Colonic mucosa (tissue), 4 donors: Measurements from ENCODE around the gene SRPRB. TPM values are rescaled to one million over a fixed set of nuclear protein-coding genes. Genes with fewer than 3 reads are reported as not detected.

ENCODE experiments used
- DNase-seq: peaks from one replicate; pipeline ENCODE4 v3.0.0-alpha.2; 2020
- H3K27ac ChIP-seq: fragments of 200-600 bp; one replicate; pipeline ENCODE4 v1.8.0; 2021
- H3K27me3 ChIP-seq: fragments of 200-600 bp; one replicate; pipeline ENCODE4 v1.8.0; 2021
- H3K36me3 ChIP-seq: fragments of 200-600 bp; one replicate; pipeline ENCODE4 v1.8.0; 2021
- H3K4me1 ChIP-seq: fragments of 200-600 bp; one replicate; pipeline ENCODE4 v1.8.0; 2021; ENCODE audit warnings: mild to moderate bottlenecking
- H3K4me3 ChIP-seq: fragments of 200-600 bp; one replicate; pipeline ENCODE4 v1.8.0; 2021
- H3K9ac ChIP-seq, 2 donors: one replicate each; pipeline ENCODE4 v1.7.0; 2013; ENCODE audit warnings: control low read depth in 2 of 2, low read depth in 2 of 2, low read length in 2 of 2
- H3K9me3 ChIP-seq: fragments of 200-600 bp; one replicate; pipeline ENCODE4 v1.8.0; 2021
- intact Hi-C: fragments of 100-400 bp; cut with DNase I; formaldehyde crosslinking; loops from one replicate; pipeline ENCODE4 v1.14.1; 2022
- total RNA-seq, 2 donors: library from RNA; stranded (reverse); fragmentation: NEBNext Ultra II Directional in 1 of 2; extraction: Animal tissue kit (Norgen Biotek cat#: 25700) in 1 of 2; gene quantifications; one replicate each; pipeline ENCODE4 v1.2.1, GENCODE V29; 2021
- TF ChIP-seq, protein P1 (sequence below): fragments of 200-600 bp; IDR thresholded peaks from one replicate; pipeline ENCODE4 v1.8.0; 2022; ENCODE audit warnings: antibody characterized with exemption, mild to moderate bottlenecking
- donor health status: healthy.
- donor health status: DM: no; HTN: no; CAD: no.
- donor health status: DM: no; HTN: no; CAD: no.

Gene SRPRB
- total RNA-seq, 2 donors from 2014 or later, result 38.0 to 86.1 TPM

- H3K36me3 ChIP-seq, result no peaks in the 10 kb centered on the region
- TF ChIP-seq, protein P1, sequence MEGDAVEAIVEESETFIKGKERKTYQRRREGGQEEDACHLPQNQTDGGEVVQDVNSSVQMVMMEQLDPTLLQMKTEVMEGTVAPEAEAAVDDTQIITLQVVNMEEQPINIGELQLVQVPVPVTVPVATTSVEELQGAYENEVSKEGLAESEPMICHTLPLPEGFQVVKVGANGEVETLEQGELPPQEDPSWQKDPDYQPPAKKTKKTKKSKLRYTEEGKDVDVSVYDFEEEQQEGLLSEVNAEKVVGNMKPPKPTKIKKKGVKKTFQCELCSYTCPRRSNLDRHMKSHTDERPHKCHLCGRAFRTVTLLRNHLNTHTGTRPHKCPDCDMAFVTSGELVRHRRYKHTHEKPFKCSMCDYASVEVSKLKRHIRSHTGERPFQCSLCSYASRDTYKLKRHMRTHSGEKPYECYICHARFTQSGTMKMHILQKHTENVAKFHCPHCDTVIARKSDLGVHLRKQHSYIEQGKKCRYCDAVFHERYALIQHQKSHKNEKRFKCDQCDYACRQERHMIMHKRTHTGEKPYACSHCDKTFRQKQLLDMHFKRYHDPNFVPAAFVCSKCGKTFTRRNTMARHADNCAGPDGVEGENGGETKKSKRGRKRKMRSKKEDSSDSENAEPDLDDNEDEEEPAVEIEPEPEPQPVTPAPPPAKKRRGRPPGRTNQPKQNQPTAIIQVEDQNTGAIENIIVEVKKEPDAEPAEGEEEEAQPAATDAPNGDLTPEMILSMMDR, result no peak
- intact Hi-C loops, result no loop called here
- H3K9ac ChIP-seq, result no peak overlapping the region
- H3K27me3 ChIP-seq, result no peaks in the 10 kb centered on the region
- no peak overlapping the region for H3K4me3 ChIP-seq
- no peak overlapping the region for H3K27ac ChIP-seq
- H3K4me1 ChIP-seq, result no peaks in the 10 kb centered on the region
- no peak for DNase-seq
- H3K9me3 ChIP-seq, result no peaks in the 10 kb centered on the region
Observed at GRCh38 chr3:133758964-133759739, 46.5 kb upstream of the SRPRB start.

DNA sequence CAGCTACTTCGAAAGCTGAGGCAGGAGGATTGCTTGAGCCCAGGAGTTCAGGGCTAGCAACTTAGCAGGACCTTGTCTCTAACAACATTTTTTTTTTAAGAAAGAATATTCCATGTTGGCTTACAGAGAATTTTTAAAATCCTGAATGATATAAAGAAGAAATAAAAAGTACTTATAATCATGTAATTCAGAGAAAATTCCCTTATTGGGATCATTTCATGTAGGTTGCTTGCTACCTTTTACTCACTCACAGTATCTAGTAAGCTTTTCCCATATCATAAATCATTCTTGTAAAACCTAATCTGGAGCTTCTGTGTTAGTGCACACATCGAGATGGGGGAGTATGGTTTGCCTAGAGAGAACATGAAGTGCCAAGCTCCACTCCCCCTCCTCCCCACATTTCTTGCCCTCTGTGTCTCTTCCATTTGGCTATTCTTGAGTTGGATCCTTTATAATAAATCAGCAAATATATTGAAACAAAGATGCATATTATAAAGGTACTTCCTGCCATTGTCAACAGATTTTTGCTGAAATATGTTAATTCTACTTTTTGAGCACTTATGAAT is 45.8 kb upstream of the SRPRB start:
- no peak overlapping the region for H3K4me3 ChIP-seq
- TF ChIP-seq, protein P1, result no peak

DNA sequence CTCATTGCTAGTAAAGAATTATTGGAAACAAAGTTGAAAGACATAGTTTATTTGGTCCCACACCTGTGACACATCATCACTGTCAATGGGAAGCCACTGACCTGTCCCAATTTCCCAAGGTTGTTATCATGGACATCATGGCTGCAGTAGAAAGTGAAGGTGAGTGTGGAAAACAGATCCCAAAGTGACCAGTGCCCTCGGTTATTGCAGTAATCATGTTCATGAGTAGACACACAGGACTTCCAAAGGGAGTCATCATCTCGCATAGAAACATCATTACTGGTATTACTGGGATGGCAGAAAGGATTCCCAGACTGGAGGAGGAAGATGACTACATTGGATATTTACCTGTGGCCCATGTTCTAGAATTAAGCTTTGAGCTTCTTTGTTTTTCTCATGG is 44.7 kb upstream of the SRPRB start:
- no peak overlapping the region for H3K27ac ChIP-seq
- no peaks in the 10 kb centered on the region for H3K4me1 ChIP-seq
- H3K4me3 ChIP-seq, result no peak overlapping the region
- H3K9ac ChIP-seq, result no peak overlapping the region
- TF ChIP-seq, protein P1, result no peak
- H3K9me3 ChIP-seq, result no peaks in the 10 kb centered on the region
- no peak for DNase-seq
- intact Hi-C loops, result no loop called here
- H3K27me3 ChIP-seq, result no peaks in the 10 kb centered on the region
- H3K36me3 ChIP-seq, result no peaks in the 10 kb centered on the region

More for the DNA sequence above, 45.8 kb upstream of the SRPRB start:
- intact Hi-C loops, result no loop called here
- Histone ChIP-seq H3K4me1 (no peaks in the 10 kb centered on the region), H3K27me3 (no peaks in the 10 kb centered on the region), H3K9ac (no peak overlapping the region), H3K36me3 (no peaks in the 10 kb centered on the region), H3K9me3 (no peaks in the 10 kb centered on the region), H3K27ac (no peak overlapping the region)
- no peak for DNase-seq

GRCh38 chr3:133761605-133762484 is 43.8 kb upstream of the SRPRB start:
- Histone ChIP-seq H3K9ac (no peak overlapping the region), H3K27me3 (no peaks in the 10 kb centered on the region), H3K9me3 (no peaks in the 10 kb centered on the region), H3K27ac (no peak overlapping the region), H3K4me3 (no peak overlapping the region), H3K4me1 (no peaks in the 10 kb centered on the region), H3K36me3 (no peaks in the 10 kb centered on the region)
- TF ChIP-seq, protein P1, result no peak
- intact Hi-C loops, result no loop called here
- no peak for DNase-seq

GRCh38 chr3:133762539-133762938 is 43.1 kb upstream of the SRPRB start:
- intact Hi-C loops, result no loop called here
- Histone ChIP-seq H3K36me3 (no peaks in the 10 kb centered on the region), H3K27me3 (no peaks in the 10 kb centered on the region), H3K4me3 (no peak overlapping the region), H3K27ac (no peak overlapping the region), H3K9ac (no peak overlapping the region), H3K9me3 (no peaks in the 10 kb centered on the region), H3K4me1 (no peaks in the 10 kb centered on the region)
- DNase-seq, result no peak
- TF ChIP-seq, protein P1, result no peak
